KOPT-K1 (cell line): Measurements from ENCODE around the gene CRLF2.
"Not testable (repeated sequence)": the region's sequence is repeated elsewhere in the genome, so short reads cannot be mapped to it uniquely, and the experiment has no call there.

Experiments used
- H3K27ac ChIP-seq: fragments of 200-600 bp; sonication (generic); 2 replicates; pipeline ENCODE4 v1.5.1; 2016; ENCODE audit warnings: antibody characterized with exemption, mild to moderate bottlenecking, low read depth, low read length; ENCODE audit not compliant: poor library complexity, severe bottlenecking
- H3K36me3 ChIP-seq: fragments of 200-600 bp; sonication (generic); 2 replicates; pipeline ENCODE4 v1.5.1; 2017; ENCODE audit warnings: antibody characterized with exemption, mild to moderate bottlenecking, low read length, moderate library complexity; ENCODE audit not compliant: insufficient read depth
- H3K9me3 ChIP-seq: fragments of 200-600 bp; sonication (generic); 2 replicates; pipeline ENCODE4 v1.5.1; 2017; ENCODE audit warnings: antibody characterized with exemption, low read length, mild to moderate bottlenecking; ENCODE audit not compliant: insufficient read depth, poor library complexity, severe bottlenecking

The CRLF2 gene, protein sequence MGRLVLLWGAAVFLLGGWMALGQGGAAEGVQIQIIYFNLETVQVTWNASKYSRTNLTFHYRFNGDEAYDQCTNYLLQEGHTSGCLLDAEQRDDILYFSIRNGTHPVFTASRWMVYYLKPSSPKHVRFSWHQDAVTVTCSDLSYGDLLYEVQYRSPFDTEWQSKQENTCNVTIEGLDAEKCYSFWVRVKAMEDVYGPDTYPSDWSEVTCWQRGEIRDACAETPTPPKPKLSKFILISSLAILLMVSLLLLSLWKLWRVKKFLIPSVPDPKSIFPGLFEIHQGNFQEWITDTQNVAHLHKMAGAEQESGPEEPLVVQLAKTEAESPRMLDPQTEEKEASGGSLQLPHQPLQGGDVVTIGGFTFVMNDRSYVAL

DNA sequence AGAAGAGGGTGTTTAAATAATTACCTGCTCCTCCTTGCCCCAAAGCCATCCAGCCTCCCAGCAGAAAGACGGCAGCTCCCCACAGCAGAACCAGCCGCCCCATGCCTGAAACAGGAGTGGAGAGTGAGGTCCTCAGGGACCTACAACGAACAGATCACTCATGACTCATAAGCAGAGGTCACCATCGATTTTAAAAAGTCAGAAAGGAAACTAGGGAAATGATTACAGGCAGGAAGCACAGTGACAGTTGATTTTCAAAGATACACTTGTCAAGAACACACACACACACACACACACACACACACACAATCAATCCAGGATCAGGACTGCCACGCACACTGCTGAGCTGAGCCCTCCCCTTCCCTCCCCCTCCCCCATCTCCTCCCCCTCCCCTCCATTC, at the start of gene CRLF2:
CRLF2 (minus strand) TSS at position 118 of the 400 bp plus-strand sequence; CDS start at position 103, 15 bp downstream.
- Histone ChIP-seq H3K9me3 (no peaks in the 10 kb centered on the region), H3K27ac (peak within 1 kb of the TSS; percentile 16), H3K36me3 (no peaks in the 10 kb centered on the region)

DNA sequence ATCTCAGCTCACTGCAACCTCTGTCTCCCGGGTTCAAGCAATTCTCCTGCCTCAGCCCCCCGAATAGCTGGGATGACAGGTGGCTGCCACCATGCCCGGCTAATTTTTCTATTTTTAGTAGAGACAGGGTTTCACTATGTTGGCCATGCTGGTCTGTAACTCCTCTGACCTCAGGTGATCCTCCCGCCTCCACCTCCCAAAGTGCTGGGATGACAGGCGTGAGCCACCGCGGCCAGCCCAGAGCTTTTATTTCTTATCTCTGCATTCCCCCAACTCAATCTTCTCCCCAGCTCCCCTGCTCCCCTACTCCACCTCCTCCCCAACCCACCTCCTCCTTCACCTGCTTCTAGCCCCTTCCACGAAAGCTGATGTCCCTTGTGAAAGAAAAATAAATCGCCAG, 49.3 kb upstream of the CRLF2 start:
- H3K9me3 ChIP-seq, H3K27ac ChIP-seq, H3K36me3 ChIP-seq: not testable (repeated sequence)

DNA sequence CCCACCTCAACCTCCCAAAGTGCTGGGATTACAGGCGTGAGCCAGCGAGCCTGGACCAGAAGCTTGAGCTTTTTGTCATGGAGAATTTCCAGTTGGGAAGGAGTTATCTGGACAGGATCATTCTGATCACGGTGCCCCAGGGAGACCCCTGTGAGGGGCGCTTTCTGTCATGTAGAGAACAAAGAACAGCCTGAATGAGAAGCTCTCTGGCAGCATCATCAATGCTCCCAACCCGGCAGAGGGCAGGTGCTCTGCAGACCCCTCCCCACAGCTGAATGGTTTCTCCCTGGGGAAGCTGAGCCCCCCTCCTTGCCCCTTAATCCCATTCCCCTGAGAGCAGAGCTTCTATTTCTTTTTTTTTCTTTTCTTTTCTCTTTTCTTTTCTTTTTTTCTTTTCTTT, 48.8 kb upstream of the CRLF2 start:
- H3K36me3 ChIP-seq, result no peaks in the 10 kb centered on the region
- no peaks in the 10 kb centered on the region for H3K9me3 ChIP-seq
- H3K27ac ChIP-seq, result no peak overlapping the region

DNA sequence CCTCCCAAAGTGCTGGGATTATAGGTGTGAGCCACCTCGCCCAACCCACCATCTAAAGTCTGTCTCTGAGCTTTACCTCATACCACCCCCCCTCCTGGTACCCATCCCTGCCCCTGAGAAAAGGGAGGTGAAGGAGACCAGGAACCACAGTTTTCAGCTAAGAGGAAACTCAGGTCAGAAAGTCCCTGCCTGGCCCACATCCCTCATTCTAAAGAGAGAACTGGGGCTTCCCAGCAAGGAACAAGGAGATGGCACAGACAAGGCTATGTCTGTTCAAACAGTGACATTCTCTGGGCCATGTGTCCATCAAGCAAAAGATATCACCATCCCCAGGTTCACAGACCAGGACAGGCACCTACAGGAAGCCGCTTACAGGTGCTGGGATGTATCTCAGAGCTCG, 40.4 kb upstream of the CRLF2 start:
- no peaks in the 10 kb centered on the region for H3K36me3 ChIP-seq
- no peaks in the 10 kb centered on the region for H3K9me3 ChIP-seq
- H3K27ac ChIP-seq, result no peak overlapping the region

DNA sequence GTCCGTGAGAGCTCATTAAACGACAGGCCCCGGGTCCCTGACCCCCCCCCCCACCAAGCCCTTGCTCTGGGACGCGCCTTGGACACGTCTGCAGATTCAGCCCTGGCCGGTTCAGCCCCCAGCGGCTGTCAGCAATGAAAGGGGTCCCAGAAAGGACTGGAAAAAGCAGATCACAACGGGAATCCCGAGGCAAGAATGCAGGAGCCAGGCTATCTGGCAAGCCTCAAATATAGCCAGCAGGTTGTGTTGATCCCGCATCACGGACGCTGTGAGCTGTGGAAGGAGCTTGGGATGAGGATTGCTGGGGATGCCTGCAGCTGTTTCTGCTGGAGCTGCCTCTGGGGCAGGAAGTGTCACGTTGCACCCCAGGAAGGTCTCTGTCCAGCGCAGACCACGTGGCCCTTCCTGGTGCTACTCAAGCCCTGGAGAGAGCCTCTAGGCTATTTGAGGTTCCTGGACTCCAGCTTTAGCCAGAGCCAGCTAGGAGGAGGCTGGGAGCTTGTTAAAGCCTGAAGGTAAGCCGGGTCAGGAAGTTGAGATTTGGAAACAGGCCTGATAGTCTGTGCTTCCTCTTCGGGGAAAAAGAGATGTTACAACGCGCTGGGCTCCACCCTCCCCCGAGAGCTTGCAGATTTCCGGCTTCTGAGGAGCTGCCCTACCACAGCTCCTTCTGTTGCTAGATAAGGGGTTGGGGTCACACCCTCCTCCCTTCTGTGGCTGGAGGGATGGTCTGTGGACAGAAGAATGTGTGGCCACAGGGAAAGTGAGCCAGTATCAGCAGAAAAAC, 36.8 kb upstream of the CRLF2 start:
- no peaks in the 10 kb centered on the region for H3K36me3 ChIP-seq
- H3K27ac ChIP-seq, result peak overlapping the region; percentile 87
- H3K9me3 ChIP-seq, result no peaks in the 10 kb centered on the region

DNA sequence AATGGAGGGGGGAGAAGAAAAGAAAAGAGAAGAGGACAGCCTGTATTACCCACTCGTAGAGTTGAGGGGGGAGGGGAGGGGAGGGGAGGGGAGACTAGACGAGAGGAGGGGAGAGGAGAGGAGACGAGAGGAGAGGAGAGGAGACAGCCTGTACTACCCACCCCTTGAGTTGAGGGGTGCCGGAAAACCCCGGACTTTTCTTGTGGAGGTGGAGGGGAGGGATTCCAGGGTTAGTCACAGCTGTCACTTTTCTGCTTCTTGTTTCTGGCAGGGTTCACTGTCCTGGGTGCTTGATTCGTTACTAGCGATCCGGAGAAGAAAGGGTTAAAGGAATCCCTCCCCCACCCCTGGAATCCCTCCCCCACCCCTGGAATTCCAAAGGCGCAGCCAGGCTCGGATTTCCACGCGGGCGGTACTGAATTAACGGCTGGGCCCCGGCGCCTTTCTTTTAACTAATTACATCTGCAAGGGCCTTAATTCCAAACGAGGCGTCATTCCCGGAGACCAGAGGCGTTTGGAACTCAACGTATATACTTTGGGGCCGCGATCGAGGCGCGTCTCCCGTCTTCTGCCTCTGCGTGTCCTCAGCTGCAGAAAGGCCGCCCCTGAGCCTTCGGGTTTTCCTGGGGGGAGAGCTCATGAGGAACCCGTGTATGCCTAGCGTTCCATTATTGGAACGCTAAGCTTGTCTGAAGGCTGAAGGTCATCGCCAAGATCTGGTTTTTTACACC, 36.0 kb upstream of the CRLF2 start:
- Histone ChIP-seq H3K9me3 (no peaks in the 10 kb centered on the region), H3K27ac (peak overlapping the region; percentile 87)

DNA sequence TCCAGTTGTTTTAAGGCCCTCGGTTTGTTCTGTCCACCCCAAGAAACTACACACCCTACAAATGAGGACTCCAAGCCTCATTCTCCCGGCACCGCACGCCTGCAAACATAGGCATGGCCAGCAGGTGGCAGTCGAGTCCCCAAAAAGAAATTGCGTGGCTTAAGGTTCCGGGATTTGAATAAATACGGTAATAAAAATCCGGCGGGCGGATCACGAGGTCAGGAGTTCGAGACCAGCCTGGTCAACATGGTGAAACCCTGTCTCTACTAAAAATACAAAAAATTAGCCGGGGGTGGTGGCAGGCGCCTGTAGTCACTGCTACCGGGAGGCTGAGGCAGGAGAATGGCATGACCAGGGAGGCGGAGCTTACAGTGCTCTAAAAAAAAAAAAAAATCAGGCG, 34.4 kb upstream of the CRLF2 start:
- Histone ChIP-seq H3K9me3 (no peaks in the 10 kb centered on the region), H3K27ac (no peak overlapping the region), H3K36me3 (no peaks in the 10 kb centered on the region)

More for the DNA sequence above, 36.0 kb upstream of the CRLF2 start:
- H3K36me3 ChIP-seq, result no peaks in the 10 kb centered on the region

DNA sequence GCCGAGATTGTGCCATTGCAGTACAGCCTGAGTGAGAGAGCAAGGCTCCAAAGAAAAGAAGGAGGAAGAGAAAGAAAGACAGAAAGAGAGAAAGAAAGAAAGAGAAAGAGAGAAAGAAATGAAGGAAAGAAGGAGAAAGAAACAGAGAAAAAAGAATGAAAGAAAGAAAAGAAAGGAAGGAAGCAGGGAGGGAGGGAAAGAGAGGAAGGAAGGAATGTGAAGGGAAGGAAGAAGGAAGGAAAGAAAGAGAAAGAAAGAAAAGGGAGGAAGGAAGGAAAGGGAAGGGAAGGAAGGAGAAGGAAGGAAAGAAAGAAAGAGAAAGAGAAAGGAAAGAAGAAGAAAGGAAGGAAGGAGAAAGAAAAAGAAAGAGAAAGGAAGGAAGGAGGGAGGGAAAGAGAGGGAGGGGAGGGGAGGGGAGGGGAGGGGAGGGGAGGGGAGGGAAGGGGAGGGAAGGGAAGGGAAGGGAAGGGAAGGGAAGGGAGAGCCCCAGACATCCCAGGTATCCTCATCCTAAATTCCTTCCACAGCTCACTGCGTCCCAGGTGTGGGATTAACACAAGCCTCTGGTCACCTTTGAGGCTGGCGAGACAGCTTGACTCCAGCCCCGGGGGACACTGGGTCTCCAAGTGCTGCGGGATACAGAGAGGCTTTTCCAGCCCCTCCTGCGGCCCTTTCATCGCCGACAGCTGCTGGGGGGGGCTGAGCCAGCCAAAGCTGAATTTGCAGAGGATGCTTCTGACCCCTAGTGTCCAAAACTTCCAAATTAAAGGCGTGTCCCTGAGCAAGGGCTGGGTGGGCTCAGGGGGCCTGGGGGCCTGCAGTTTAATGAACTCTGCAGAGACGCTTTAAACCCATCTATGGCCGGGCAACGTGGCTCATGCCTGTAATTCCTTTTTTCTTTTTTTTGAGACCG, 32.0 kb upstream of the CRLF2 start:
- Histone ChIP-seq H3K36me3 (no peaks in the 10 kb centered on the region), H3K27ac (no peak overlapping the region), H3K9me3 (no peaks in the 10 kb centered on the region)

DNA sequence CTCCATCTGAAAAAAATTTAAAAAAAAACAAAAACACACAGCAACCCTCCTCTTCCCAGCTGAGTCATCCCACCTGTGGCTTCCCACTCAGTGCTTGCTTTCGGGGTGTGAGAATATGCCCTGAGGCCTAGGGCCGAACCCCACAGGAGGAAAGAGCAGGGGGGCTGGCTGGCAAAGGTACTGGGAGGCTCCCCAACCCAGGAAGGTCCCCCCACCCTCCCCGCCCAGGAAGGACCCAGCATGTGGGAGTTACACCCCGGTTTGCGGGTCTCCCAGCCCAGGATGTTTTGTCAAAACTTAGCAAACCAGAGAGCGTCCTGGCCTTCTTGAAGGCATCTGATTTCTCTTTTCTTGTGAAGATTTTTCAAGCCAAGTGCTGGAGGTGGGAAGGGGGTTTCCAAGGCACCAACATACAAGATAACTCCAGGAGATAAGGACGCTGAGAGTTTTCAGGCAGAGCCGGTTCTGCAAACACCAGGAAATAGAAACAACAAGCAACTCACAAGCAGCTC, 30.5 kb upstream of the CRLF2 start:
- Histone ChIP-seq H3K36me3 (no peaks in the 10 kb centered on the region), H3K27ac (peak overlapping the region; percentile 13), H3K9me3 (no peaks in the 10 kb centered on the region)

DNA sequence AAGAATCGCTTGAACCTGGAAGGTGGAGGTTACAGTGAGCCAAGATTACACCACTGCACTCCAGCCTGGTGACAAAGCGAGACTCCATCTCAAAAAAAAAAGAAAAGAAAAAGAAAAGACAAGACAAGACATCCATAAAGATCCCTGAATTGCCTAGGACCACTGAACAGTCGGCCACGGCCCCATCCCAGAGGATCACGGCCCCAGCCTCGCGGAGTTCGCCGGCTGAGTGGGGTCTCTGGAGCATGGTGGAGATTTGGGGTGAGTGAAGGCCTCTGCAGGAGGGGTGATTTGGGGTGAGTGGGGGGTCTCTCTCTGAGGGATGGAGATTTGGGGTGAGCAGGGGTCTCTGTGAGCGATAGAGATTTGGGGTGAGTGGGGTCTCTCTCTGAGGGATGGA, 28.1 kb upstream of the CRLF2 start:
- not testable (repeated sequence) for H3K9me3 ChIP-seq, H3K27ac ChIP-seq, H3K36me3 ChIP-seq

DNA sequence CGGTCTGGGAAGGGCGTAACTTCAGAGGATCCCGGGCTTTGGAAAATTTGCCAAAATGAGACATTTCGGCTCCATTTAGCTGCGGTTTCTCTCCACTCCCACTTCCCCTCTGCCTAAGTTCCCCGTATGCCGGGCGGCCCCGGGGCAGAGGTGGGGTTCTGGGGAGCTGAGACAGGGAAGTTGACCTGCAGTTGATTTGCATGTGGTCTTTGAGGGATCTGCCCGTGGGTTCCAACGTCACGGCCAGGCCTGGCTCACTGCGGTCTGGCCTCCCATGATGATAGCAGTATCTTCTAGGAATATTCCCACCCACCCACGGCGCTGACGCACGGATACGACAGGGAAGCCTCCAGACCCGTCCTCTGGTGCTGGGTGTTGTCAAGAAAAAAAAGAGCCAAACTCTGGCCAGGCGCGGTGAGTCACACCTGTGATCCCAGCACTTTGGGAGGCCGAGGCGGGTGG, 27.3 kb upstream of the CRLF2 start:
- Histone ChIP-seq H3K27ac (no peak overlapping the region), H3K9me3 (no peaks in the 10 kb centered on the region), H3K36me3 (no peaks in the 10 kb centered on the region)

DNA sequence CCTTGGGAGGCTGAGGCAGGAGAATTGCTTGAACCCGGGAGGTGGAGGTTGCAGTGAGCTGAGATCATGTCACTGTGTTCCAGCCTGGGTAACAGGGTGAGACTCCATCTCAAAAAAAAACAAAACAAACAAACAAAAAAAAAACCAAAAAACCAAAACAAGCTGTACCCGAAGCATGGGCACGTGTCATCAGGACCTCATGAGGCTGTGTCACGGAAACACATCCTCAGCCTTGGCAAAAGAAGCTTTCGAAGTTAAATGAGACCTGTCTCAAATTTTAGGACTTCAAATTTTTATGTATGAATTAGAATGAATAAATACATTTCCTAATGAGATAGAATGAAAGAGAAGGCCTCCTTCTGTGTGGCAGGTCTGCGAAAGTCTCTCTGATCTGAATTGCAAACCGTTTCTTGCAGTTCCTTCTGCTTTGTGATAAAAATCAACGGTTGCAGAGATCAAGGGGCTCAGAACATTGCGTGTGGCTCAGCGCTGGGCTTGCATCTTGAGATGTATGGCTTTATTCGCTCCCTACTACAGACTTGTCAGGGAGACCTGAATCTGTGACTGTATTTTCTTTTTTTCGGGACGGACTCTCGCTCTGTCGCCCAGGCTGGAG, 19.5 kb upstream of the CRLF2 start:
- Histone ChIP-seq H3K27ac (peak overlapping the region; percentile 80), H3K9me3 (no peaks in the 10 kb centered on the region), H3K36me3 (no peaks in the 10 kb centered on the region)

DNA sequence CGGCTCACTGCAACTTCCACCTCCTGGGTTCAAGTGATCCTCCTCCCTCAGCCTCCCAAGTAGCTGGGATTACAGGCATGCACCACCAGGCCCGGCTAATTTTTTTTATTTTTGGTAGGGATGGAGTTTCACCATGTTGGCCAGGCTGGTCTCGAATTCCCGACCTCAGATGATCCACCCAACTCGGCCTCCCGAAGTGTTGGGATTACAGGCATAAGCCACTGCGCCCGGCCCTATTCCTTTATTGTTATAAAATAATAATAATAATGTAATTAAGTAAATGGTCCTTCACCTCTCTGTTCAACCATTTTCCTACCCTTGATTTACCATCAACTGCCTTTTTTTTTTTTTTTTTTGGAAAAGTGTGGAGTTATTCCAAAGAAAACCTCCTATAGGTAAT, 15.7 kb upstream of the CRLF2 start:
- H3K36me3 ChIP-seq, H3K27ac ChIP-seq, H3K9me3 ChIP-seq: not testable (repeated sequence)

DNA sequence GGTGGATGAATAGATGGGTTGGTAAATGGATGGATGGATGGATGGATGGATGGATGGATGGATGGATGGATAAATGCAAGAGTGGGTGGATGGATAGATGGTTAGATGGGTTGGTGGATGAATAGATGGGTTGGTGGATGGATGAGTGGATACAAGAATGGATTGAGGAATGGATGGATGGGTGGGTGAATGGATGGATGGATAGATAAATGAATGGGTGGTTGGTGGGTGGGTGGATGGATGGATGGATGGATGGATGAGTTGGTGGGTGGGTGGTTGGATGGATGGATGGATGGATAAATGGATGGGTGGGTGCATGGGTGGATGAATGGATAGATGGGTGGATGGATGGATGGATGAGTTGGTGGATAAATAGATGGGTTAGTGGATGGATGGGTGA, 13.8 kb upstream of the CRLF2 start:
- Histone ChIP-seq H3K9me3 (peaks cover 11% of the 10 kb centered on the region), H3K36me3 (no peaks in the 10 kb centered on the region), H3K27ac (no peak overlapping the region)
